ENCODE results near the gene ITGB3.

ITGB3 gene

DNA sequence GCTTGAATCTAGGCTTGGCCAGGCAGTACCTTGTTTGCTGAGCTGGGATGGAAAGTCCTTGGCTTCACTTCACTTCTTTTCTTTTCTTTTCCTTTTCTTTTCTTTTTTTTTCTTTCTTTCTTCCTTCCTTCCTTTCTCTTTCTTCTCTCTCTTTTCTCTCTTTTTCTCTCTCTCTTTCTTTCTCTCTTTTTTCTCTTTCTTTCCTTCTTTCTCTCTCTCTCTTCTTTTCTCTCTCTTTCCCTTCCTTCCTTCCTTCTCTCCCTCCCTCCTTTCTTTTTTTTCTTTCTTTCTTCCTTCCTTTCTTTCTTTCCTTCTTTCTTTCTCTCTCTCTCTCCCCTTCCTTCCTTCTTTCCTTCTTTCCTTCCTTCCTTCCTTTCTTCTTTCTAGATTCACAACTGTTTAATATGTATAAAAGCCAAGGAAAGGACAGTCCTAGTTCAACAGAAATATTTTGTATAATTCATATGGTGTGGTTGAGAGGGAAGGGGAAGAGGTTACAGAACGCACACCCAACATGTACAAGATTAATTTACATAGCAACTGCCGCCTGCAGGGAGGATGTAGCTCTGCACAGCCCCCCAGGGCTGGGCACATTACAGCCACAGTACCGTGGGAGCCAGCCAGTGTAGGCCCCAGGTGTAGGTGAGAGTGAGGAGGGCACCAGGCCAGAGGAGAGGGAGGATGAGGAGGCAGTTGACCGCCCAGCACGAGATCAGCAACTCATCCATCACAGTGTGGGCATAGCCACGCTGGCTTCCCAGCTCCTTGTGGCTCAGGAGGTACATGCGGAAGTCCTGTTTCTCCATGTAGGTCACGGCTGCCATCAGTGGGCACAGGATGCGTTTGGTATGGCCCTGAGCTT is 9.7 kb upstream of the ITGB3 start:
- Histone ChIP-seq H2AFZ (ENCODE audit: low read depth, low read length) (no peak overlapping the region), H3K27me3 (ENCODE audit: low read depth, low read length) (0 out of 2 replicates have a peak, but pooled peaks cover 13% of the 10 kb centered on the region), H3K9me3 (ENCODE audit: insufficient read depth, low read length) (no peaks in the 10 kb centered on the region), H3K9ac (ENCODE audit: low read length) (no peak overlapping the region), H3K4me3 (ENCODE audit: low read length) (no peak overlapping the region), H3K36me3 (replicated peaks; ENCODE audit: low read depth, low read length) (no peaks in the 10 kb centered on the region), H4K20me1 (ENCODE audit: insufficient read depth, low read length) (no peaks in the 10 kb centered on the region), H3K79me2 (ENCODE audit: low read length) (no peaks in the 10 kb centered on the region), H3K4me2 (ENCODE audit: low read length) (no peak overlapping the region), H3K4me1 (ENCODE audit: low read length) (peaks cover 18% of the 10 kb centered on the region), H3K27ac (ENCODE audit: low read length) (no peak overlapping the region)
- no peak for TF ChIP-seq EZH2phosphoT487 (IDR thresholded peaks at IDR 0.05; ENCODE audit: low read depth)
- TF ChIP-seq, protein P1, sequence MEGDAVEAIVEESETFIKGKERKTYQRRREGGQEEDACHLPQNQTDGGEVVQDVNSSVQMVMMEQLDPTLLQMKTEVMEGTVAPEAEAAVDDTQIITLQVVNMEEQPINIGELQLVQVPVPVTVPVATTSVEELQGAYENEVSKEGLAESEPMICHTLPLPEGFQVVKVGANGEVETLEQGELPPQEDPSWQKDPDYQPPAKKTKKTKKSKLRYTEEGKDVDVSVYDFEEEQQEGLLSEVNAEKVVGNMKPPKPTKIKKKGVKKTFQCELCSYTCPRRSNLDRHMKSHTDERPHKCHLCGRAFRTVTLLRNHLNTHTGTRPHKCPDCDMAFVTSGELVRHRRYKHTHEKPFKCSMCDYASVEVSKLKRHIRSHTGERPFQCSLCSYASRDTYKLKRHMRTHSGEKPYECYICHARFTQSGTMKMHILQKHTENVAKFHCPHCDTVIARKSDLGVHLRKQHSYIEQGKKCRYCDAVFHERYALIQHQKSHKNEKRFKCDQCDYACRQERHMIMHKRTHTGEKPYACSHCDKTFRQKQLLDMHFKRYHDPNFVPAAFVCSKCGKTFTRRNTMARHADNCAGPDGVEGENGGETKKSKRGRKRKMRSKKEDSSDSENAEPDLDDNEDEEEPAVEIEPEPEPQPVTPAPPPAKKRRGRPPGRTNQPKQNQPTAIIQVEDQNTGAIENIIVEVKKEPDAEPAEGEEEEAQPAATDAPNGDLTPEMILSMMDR (IDR thresholded peaks at IDR 0.05; ENCODE audit: low read depth, low read length) = no peak

DNA sequence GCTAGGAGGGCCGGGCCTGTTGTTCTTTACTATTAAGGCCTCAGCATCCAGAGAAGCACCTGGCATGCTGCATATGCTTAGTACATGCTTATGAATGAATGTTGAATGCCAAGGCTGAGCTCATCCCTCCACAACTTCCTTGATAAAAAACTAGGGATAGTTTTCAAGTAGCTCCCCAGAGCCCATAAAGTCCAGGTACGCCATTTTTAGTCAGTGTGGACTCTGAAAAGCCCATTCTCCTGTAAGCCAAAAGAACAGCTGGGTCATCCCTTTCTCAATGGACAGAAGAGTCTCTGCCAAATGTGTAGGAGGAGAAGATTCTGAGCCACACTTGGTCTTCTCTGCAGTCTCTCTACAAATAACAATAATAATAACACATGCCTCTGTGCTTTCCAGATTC is 8.9 kb upstream of the ITGB3 start:
- Histone ChIP-seq H3K4me1 (ENCODE audit: low read length) (peaks cover 16% of the 10 kb centered on the region), H3K27ac (ENCODE audit: low read length) (no peak overlapping the region), H2AFZ (ENCODE audit: low read depth, low read length) (no peak overlapping the region), H3K9ac (ENCODE audit: low read length) (no peak overlapping the region), H3K9me3 (ENCODE audit: insufficient read depth, low read length) (no peaks in the 10 kb centered on the region), H3K4me3 (ENCODE audit: low read length) (no peak overlapping the region), H3K4me2 (ENCODE audit: low read length) (no peak overlapping the region), H4K20me1 (ENCODE audit: insufficient read depth, low read length) (no peaks in the 10 kb centered on the region), H3K36me3 (replicated peaks; ENCODE audit: low read depth, low read length) (no peaks in the 10 kb centered on the region), H3K27me3 (ENCODE audit: low read depth, low read length) (0 out of 2 replicates have a peak, but pooled peaks cover 13% of the 10 kb centered on the region), H3K79me2 (ENCODE audit: low read length) (no peaks in the 10 kb centered on the region)
- TF ChIP-seq EZH2phosphoT487 (IDR thresholded peaks at IDR 0.05; ENCODE audit: low read depth) = no peak
- TF ChIP-seq, protein P1 (IDR thresholded peaks at IDR 0.05; ENCODE audit: low read depth, low read length) = no peak

DNA sequence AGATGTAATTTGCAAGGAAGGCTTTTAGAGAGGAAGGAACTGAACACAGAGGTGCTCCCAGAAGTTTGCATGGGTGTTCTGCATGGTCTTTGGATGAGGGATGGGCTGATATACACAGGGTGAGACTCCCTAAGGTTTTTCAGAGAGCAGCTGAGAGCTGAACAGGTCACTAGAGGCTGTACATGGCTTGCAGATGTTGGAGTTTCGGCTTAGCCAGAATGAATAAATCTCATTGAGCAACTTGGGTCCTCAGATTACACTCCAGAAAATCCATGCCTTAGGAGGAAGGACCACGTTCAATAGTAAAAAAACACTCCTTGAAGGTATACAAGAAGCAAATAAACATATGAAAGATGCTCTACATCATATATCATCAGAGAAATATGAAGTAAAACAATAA is 7.5 kb upstream of the ITGB3 start:
- Histone ChIP-seq H3K9ac (ENCODE audit: low read length) (no peak overlapping the region), H3K4me2 (ENCODE audit: low read length) (no peak overlapping the region), H4K20me1 (ENCODE audit: insufficient read depth, low read length) (no peaks in the 10 kb centered on the region), H3K27ac (ENCODE audit: low read length) (no peak overlapping the region), H3K79me2 (ENCODE audit: low read length) (no peaks in the 10 kb centered on the region), H3K9me3 (ENCODE audit: insufficient read depth, low read length) (no peaks in the 10 kb centered on the region), H3K27me3 (ENCODE audit: low read depth, low read length) (0 out of 2 replicates have a peak, but pooled peaks cover 13% of the 10 kb centered on the region), H2AFZ (ENCODE audit: low read depth, low read length) (no peak overlapping the region), H3K4me3 (ENCODE audit: low read length) (no peak overlapping the region), H3K36me3 (replicated peaks; ENCODE audit: low read depth, low read length) (no peaks in the 10 kb centered on the region), H3K4me1 (ENCODE audit: low read length) (peaks cover 5% of the 10 kb centered on the region; the same call in 1 of the 2 replicates)
- TF ChIP-seq, protein P1 (IDR thresholded peaks at IDR 0.05; ENCODE audit: low read depth, low read length) = no peak
- no peak for TF ChIP-seq EZH2phosphoT487 (IDR thresholded peaks at IDR 0.05; ENCODE audit: low read depth)

DNA sequence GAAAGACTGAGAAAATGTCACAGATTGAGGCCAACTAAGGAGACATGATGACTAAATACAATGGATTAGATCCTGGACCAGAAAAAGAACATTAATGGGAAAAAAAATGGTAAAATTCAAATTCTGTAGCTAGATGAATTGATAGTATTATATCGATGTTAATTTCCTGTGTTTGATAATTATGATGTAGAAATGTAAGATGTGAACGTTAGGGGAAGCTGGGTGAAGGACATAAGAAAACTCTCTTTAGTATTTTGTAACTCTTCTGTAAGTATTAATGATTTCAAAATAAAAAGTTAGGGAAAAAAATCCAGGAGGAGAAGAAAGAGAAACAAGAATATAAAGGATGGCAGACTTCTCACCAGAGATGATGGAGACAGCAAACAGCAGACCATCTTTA is 2.8 kb upstream of the ITGB3 start:
- H3K36me3 ChIP-seq (replicated peaks; ENCODE audit: low read depth, low read length) = no peaks in the 10 kb centered on the region
- H3K9me3 ChIP-seq (ENCODE audit: insufficient read depth, low read length) = no peaks in the 10 kb centered on the region
- TF ChIP-seq EZH2phosphoT487 (IDR thresholded peaks at IDR 0.05; ENCODE audit: low read depth) = no peak
- TF ChIP-seq, protein P1 (IDR thresholded peaks at IDR 0.05; ENCODE audit: low read depth, low read length) = no peak
- H3K4me1 ChIP-seq (ENCODE audit: low read length) = 0 out of 2 replicates have a peak, but pooled peaks cover 3% of the 10 kb centered on the region
- H3K79me2 ChIP-seq (ENCODE audit: low read length) = no peaks in the 10 kb centered on the region
- no peak overlapping the region for H3K4me2 ChIP-seq (ENCODE audit: low read length)
- no peak overlapping the region for H3K4me3 ChIP-seq (ENCODE audit: low read length)
- H4K20me1 ChIP-seq (ENCODE audit: insufficient read depth, low read length) = no peaks in the 10 kb centered on the region
- no peak overlapping the region for H3K27ac ChIP-seq (ENCODE audit: low read length)
- H3K9ac ChIP-seq (ENCODE audit: low read length) = no peak overlapping the region
- no peak overlapping the region for H2AFZ ChIP-seq (ENCODE audit: low read depth, low read length)
- 0 out of 2 replicates have a peak, but pooled peaks cover 3% of the 10 kb centered on the region for H3K27me3 ChIP-seq (ENCODE audit: low read depth, low read length)
